K562 (cell line): ENCODE measurements around the gene LHCGR.

Experiments used
- HNRNPH1 ChIP-seq: fragments of 200-400 bp; formaldehyde crosslinking; optimal IDR thresholded peaks from 2 replicates; pipeline ENCODE3; 2017; ENCODE audit warnings: low read depth, mild to moderate bottlenecking, low read length, moderate library complexity
- PML ChIP-seq: IDR thresholded peaks from 2 replicates; pipeline ENCODE4 v1.6.1; 2012; ENCODE audit warnings: low read length, inconsistent platforms
- POLR2A ChIP-seq: fragments of 450-650 bp; conservative IDR thresholded peaks from 2 replicates; pipeline ENCODE4 v1.6.1; 2016
- SPI1 ChIP-seq: IDR thresholded peaks from 2 replicates; pipeline ENCODE4 v1.6.1; 2011; ENCODE audit warnings: low read depth, low read length, control low read depth, borderline replicate concordance
- SREBF1 ChIP-seq: fragments of 150-350 bp; IDR thresholded peaks from 2 replicates; pipeline ENCODE4 v1.6.1; 2014; ENCODE audit warnings: antibody characterized with exemption, low read depth, low read length, borderline replicate concordance
- YY1 ChIP-seq, 3 experiments: IDR thresholded peaks; 2 replicates each; pipeline ENCODE4 v1.6.1; 2011; ENCODE audit warnings: low read length in 2 of 3, mild to moderate bottlenecking in 2 of 3, moderate library complexity in 2 of 3, borderline replicate concordance in 1 of 3, control low read depth in 1 of 3, low read depth in 1 of 3; ENCODE audit not compliant: insufficient read depth in 3 of 3, insufficient replicate concordance in 2 of 3, control insufficient read depth in 1 of 3, insufficient read length in 1 of 3; ENCODE audit errors: extremely low read depth in 1 of 3
- ZKSCAN3 ChIP-seq: fragments of 250-450 bp; sonication (Bioruptor Pico); IDR thresholded peaks from 2 replicates; pipeline ENCODE4 v1.4.0; 2020
- ZNF232 ChIP-seq: sonication (generic); formaldehyde crosslinking; IDR thresholded peaks from 2 replicates; pipeline ENCODE4 v1.8.0; 2022; ENCODE audit warnings: mild to moderate bottlenecking, missing genetic modification reagents
- ZNF717 ChIP-seq: fragments of 250-450 bp; sonication (Bioruptor Pico); IDR thresholded peaks from 2 replicates; pipeline ENCODE4 v1.5.0; 2021
- TF ChIP-seq, protein P1 (sequence below): sonication (generic); formaldehyde crosslinking; IDR thresholded peaks from 2 replicates; pipeline ENCODE4 v1.8.1; 2023; ENCODE audit warnings: mild to moderate bottlenecking, missing genetic modification reagents, moderate library complexity
- TF ChIP-seq, protein P2 (sequence below): fragments of 450-650 bp; IDR thresholded peaks from 2 replicates; pipeline ENCODE4 v1.6.1; 2016
- TF ChIP-seq, protein P3 (sequence below): sonication (generic); formaldehyde crosslinking; IDR thresholded peaks from 2 replicates; pipeline ENCODE4 v1.8.0; 2022; ENCODE audit warnings: mild to moderate bottlenecking, low read depth, missing genetic modification reagents
- TF ChIP-seq, protein P4 (sequence below), 3 experiments: IDR thresholded peaks in 2 of 3; conservative IDR thresholded peaks in 1 of 3; 2 replicates each; pipeline ENCODE4 v1.5.1; 2011 to 2012; ENCODE audit warnings: low read length in 3 of 3, mild to moderate bottlenecking in 3 of 3, control low read depth in 2 of 3, improper control_type of control experiment in 1 of 3, inconsistent platforms in 1 of 3, low read depth in 1 of 3, mixed read lengths in 1 of 3, moderate library complexity in 1 of 3; ENCODE audit not compliant: insufficient read depth in 2 of 3

DNA sequence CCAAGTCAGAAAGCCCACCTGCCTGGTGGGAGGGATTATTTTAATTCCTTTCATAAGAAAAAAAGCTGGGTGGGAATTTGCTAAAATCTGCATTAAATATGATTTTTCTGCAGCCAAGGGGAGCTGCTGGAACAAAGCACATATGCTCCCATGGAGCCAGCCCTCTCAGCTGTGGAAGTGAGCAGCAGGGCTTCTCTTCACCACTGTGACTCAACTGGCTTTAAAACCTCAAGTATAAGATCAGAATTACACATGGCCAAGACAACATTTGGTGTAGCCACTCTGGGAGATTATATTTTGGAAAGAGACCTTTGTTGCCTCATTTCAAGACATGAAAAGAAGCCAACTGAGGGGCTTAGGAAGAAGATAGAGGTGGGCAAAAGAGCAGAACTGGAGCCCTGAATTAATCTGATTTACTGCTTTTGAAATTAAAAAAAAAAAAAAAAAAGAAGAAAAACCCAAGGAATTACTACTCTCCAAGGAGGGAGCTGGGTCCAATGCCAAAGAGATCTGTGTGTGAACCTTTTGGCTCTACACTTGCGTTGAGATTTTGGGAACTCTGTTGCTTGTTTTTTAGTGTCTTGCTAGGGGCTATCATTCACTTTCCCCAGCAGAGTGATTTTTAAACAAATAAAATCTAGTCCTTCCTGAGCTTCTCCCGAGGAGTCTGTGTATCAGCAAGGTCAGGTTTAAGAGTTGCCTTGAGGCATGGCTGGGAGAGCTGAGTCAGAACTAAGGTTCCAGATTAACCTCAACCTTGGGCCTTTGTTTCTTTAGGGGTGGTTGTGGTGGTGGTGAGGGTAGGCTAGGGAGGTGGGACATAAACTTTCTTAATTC, 6.0 kb downstream of the LHCGR start:
- TF ChIP-seq, protein P1, sequence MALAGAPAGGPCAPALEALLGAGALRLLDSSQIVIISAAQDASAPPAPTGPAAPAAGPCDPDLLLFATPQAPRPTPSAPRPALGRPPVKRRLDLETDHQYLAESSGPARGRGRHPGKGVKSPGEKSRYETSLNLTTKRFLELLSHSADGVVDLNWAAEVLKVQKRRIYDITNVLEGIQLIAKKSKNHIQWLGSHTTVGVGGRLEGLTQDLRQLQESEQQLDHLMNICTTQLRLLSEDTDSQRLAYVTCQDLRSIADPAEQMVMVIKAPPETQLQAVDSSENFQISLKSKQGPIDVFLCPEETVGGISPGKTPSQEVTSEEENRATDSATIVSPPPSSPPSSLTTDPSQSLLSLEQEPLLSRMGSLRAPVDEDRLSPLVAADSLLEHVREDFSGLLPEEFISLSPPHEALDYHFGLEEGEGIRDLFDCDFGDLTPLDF (CRISPR knock-in tag): no peak
- TF ChIP-seq, protein P2, sequence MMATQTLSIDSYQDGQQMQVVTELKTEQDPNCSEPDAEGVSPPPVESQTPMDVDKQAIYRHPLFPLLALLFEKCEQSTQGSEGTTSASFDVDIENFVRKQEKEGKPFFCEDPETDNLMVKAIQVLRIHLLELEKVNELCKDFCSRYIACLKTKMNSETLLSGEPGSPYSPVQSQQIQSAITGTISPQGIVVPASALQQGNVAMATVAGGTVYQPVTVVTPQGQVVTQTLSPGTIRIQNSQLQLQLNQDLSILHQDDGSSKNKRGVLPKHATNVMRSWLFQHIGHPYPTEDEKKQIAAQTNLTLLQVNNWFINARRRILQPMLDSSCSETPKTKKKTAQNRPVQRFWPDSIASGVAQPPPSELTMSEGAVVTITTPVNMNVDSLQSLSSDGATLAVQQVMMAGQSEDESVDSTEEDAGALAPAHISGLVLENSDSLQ: no peak
- TF ChIP-seq, protein P3, sequence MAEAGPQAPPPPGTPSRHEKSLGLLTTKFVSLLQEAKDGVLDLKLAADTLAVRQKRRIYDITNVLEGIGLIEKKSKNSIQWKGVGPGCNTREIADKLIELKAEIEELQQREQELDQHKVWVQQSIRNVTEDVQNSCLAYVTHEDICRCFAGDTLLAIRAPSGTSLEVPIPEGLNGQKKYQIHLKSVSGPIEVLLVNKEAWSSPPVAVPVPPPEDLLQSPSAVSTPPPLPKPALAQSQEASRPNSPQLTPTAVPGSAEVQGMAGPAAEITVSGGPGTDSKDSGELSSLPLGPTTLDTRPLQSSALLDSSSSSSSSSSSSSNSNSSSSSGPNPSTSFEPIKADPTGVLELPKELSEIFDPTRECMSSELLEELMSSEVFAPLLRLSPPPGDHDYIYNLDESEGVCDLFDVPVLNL (CRISPR knock-in tag): no peak
- TF ChIP-seq, protein P4, sequence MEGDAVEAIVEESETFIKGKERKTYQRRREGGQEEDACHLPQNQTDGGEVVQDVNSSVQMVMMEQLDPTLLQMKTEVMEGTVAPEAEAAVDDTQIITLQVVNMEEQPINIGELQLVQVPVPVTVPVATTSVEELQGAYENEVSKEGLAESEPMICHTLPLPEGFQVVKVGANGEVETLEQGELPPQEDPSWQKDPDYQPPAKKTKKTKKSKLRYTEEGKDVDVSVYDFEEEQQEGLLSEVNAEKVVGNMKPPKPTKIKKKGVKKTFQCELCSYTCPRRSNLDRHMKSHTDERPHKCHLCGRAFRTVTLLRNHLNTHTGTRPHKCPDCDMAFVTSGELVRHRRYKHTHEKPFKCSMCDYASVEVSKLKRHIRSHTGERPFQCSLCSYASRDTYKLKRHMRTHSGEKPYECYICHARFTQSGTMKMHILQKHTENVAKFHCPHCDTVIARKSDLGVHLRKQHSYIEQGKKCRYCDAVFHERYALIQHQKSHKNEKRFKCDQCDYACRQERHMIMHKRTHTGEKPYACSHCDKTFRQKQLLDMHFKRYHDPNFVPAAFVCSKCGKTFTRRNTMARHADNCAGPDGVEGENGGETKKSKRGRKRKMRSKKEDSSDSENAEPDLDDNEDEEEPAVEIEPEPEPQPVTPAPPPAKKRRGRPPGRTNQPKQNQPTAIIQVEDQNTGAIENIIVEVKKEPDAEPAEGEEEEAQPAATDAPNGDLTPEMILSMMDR (IDR thresholded peaks at IDR 0.05 in 2 of 3, conservative IDR thresholded peaks at IDR 0.05 in 1 of 3; ENCODE audit: insufficient read depth in 2 of 3, low read depth in 1 of 3, low read length in 3 of 3): no peak
- TF ChIP-seq ZKSCAN3 (CRISPR knock-in tag) (no peak), ZNF232 (CRISPR knock-in tag) (no peak), POLR2A (no peak), SREBF1 (no peak), PML (no peak), ZNF717 (CRISPR knock-in tag) (no peak), YY1 (IDR thresholded peaks at IDR 0.05; ENCODE audit: borderline replicate concordance in 1 of 3, control insufficient read depth in 1 of 3, extremely low read depth in 1 of 3, insufficient read depth in 3 of 3, insufficient read length in 1 of 3, insufficient replicate concordance in 2 of 3, low read depth in 1 of 3, low read length in 2 of 3) (no peak), HNRNPH1 (no peak), SPI1 (no peak)
